RWPE1 (cell line): ENCODE results near the gene CCDC192.

ENCODE experiments used
- CTCF ChIA-PET: fragments of 350-600 bp; sonication (Branson Sonifier 250); formaldehyde crosslinking; extraction: SDS; loops from one replicate; lab custom pipeline; 2021; lab: Yijun Ruan, JAX
- POLR2A ChIA-PET: fragments of 400-600 bp; formaldehyde crosslinking; extraction: SDS; loops from one replicate; lab custom pipeline; 2020; ENCODE audit warnings: antibody characterized with exemption; ENCODE audit not compliant: low non-redundant PET; lab: Yijun Ruan, JAX
- DNase-seq: peaks from one replicate; pipeline ENCODE4 v3.0.0; 2012; ENCODE audit warnings: low spot score
- H3K27ac ChIP-seq: fragments of 450-650 bp; 2 replicates; pipeline ENCODE4 v1.5.1; 2017
- TF ChIP-seq, protein P1 (sequence below): fragments of 450-650 bp; conservative IDR thresholded peaks from 2 replicates; pipeline ENCODE4 v1.5.1; 2017; ENCODE audit warnings: low read depth, mild to moderate bottlenecking

The CCDC192 gene

DNA sequence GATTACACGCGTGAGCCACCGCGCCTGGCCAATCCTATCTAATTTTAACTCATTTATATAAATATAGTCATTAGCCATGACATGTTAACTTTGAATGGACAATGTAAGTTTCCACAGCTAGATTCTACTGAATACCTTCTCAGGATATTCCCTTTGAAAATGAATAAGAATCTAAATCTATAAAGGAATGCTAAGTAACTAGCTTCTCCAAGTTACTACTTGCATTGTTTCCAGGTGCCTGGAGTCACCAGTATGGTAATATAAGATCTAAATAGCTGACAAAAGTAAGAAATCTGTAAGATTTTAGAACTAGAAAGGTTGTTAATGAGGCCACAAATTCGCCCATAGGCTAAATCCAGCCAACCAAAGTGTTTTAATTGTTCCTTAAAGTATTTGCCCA lies 191.3 kb downstream of the CCDC192 start:
- ChIA-PET POLR2A (no interaction called here), CTCF (interaction anchor here (0.6 to 0.7 kb wide), 2 partner anchors 11 to 45 kb away, joined by 3 to 5 read pairs; no protein-coding TSS in a partner anchor)
- TF ChIP-seq, protein P1, sequence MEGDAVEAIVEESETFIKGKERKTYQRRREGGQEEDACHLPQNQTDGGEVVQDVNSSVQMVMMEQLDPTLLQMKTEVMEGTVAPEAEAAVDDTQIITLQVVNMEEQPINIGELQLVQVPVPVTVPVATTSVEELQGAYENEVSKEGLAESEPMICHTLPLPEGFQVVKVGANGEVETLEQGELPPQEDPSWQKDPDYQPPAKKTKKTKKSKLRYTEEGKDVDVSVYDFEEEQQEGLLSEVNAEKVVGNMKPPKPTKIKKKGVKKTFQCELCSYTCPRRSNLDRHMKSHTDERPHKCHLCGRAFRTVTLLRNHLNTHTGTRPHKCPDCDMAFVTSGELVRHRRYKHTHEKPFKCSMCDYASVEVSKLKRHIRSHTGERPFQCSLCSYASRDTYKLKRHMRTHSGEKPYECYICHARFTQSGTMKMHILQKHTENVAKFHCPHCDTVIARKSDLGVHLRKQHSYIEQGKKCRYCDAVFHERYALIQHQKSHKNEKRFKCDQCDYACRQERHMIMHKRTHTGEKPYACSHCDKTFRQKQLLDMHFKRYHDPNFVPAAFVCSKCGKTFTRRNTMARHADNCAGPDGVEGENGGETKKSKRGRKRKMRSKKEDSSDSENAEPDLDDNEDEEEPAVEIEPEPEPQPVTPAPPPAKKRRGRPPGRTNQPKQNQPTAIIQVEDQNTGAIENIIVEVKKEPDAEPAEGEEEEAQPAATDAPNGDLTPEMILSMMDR: no peak
- H3K27ac ChIP-seq: no peak overlapping the region
- DNase-seq: no peak

DNA sequence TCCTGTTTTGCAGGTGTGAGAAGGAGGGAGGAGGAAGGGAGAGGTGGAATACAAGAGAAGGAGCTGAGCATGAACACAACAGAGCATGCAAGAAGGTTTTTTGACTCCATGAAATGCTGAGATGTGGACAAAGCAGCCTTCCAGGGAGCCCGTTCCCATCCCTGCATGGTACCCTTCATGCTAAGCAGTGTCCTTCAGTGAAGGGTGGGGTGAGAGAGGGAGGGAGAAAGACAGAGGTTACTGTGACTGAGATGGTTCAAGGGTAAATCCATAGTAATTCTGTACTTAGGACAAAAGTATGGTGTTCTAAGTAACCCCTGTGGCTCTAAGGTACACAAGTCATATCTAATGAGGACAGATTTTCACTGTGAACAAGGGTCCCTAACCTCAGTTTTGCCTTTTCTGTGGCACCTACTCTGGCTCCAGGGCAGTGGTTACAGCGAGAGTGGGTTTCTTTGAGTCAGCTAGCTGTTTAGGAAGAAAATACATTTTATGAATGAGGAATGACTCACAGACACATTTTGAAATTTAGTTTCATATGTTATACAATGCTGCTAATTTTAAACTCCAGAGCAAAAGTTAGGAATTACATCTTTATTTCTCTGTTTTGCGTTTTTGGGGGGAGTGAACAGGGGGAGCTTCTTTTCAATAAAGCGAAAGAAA lies 195.5 kb downstream of the CCDC192 start:
- POLR2A ChIA-PET: no interaction called here
- H3K27ac ChIP-seq: no peak overlapping the region
- CTCF ChIA-PET: interaction anchor here (0.5 to 0.7 kb wide), 4 partner anchors 21 to 874 kb away, joined by 3 to 4 read pairs (median 4); no protein-coding TSS in a partner anchor
- DNase-seq: no peak
- TF ChIP-seq, protein P1: no peak

DNA sequence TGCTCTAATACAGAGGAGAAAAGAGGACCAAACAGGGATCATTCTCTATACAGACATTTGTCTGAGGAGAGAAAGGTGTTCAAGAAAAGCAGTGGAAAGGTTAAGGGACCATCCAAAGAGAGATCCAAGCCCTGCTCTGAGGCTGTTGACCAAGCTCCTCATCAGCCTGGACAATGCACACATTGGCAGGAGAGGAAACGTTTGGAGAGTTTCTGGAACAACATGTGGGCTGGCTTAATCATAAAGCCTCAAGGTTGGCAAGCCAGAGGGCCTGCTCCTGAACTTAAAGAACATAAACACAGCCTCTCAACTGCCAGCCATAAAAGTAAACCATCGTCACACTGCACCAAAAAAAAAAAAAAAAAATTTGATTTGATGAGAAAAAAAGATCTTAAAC lies 196.0 kb downstream of the CCDC192 start:
- ChIA-PET POLR2A (no interaction called here), CTCF (interaction anchor here (0.6 to 0.7 kb wide), 5 partner anchors 9 to 874 kb away, joined by 3 to 5 read pairs (median 3); no protein-coding TSS in a partner anchor)
- no peak overlapping the region for H3K27ac ChIP-seq
- TF ChIP-seq, protein P1: no peak
- DNase-seq: no peak

DNA sequence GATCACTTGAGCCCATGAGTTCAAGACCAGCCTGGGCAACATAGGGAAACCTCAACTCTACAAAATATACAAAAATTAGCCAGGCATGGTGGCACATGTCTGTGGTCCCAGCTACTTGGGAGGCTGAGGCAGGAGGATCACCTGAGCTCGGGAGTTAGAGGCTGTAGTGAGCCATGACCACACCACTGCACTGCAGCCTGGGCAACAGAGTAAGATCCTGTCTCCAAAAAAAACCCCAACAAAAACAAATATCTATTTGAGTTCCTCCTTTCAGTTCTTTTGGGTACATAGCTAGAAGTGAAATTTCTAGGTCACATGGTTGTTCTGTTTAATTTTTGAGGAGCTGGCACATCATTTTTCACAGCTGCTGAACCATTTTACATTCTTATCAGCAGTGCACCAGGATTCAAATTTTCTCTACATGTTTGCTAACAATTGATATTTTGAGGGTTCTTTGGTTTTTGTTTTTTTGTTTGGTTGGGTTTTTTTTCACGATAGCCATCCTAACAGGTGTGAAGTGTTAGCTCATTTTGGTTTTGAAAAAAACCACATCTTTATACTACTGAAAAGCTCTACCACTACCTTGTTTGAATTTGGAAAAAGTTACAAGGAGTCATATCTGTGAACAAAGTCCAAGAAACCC lies 203.5 kb downstream of the CCDC192 start:
- no peak for DNase-seq
- CTCF ChIA-PET: interaction anchor here (0.6 kb wide), 1 partner anchor 1131 kb away, joined by 3 read pairs; no protein-coding TSS in a partner anchor
- POLR2A ChIA-PET: no interaction called here
- TF ChIP-seq, protein P1: no peak
- no peak overlapping the region for H3K27ac ChIP-seq

DNA sequence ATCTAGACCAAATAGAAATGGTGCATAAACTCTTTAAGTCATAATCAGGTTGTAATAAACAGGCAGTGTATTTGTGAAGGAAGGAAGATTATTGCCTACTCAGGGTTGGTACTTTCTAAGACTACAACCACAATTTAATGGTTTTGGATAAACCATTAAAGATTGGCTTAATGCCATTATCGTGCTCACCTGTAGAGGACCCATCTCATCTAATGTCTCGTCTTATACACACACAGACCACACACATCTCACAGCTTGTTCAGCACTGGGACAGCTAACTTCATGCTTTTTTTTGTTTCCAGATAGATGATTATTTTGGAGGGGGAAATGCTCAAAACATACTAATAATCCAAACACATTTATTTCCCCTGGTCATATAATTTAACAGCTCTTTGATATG lies 204.7 kb downstream of the CCDC192 start:
- H3K27ac ChIP-seq: no peak overlapping the region
- no peak for DNase-seq
- POLR2A ChIA-PET: no interaction called here
- TF ChIP-seq, protein P1: no peak
- CTCF ChIA-PET: interaction anchor here (0.6 to 1.4 kb wide), 3 partner anchors 8 to 291 kb away, joined by 3 to 4 read pairs (median 3); no protein-coding TSS in a partner anchor

DNA sequence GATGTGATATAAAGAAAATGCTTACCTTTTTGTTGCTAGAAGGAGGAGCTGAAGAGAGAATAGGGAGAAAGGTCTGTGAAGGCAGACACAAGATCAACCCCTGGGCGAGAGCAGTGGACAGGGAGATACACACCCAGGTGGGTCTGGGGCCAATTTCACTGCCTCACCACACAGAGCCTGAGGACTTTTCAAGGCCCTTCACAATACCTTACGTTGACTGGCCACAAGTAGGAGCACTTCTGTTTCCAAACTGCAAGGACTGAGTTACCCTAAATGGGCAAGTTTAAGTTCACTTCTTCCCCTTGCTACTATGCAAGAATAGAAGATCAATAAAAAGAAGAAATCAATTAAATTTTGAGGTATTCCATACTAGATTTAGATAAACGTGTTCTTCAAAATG lies 205.9 kb downstream of the CCDC192 start:
- TF ChIP-seq, protein P1: peak; percentile 39; the same call in 1 of the 2 replicates
- ChIA-PET POLR2A (no interaction called here), CTCF (interaction anchor here (0.6 to 1.4 kb wide), 9 partner anchors 10 to 338 kb away, joined by 3 to 5 read pairs (median 3); no protein-coding TSS in a partner anchor)
- DNase-seq: peak; percentile 45
- no peak overlapping the region for H3K27ac ChIP-seq
